IPS DF 4.7 (cell line): Measurements from ENCODE around the gene CCNA1.

Experiments
- DNase-seq: peaks from one replicate; pipeline ENCODE4 v3.0.0-alpha.2; 2013; ENCODE audit warnings: low spot score; ENCODE audit errors: extremely low read depth

Gene CCNA1

GRCh38 chr13:36453516-36453915, 21.2 kb downstream of the CCNA1 start:
- no peak for DNase-seq

DNA sequence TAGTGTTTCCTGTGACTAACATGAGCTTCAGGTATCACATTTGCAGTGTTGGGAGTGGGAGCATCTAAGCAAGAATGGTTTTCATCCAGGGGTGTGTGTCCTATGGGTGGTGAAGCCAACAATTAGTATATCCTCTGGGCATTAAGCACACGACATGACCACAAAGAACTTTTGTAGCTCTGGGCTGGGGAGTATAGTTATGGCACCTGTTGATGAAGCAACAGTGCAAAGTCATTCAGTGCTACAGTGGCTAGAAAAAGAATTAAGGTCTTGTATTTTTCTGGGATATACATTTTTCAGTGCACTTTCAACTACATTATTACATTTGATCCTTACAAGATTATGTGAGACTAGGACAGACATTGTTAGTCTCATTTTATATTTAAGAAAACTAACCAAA, 21.8 kb downstream of the CCNA1 start:
- no peak for DNase-seq

GRCh38 chr13:36454987-36455386, 22.7 kb downstream of the CCNA1 start:
- no peak for DNase-seq

DNA sequence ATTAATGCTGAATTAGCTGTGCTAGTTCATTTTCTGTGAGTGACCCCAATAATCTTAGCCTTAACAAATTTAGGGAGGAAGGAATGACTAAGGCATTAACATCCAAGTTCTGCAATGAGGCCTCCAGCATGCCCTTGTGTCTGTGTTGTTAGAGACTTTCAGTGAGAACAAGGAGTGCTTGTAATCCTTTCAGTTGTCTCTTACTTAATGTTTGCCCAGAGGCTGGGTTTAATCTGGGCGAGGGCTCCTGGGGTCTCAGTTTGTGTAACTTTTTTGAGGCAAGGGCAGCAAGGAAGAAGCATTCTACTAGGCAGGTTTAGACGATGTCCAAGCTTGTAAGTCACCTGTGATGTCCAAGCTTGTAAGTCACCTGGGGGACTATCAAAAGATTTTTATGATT, 24.3 kb downstream of the CCNA1 start:
- no peak for DNase-seq

GRCh38 chr13:36461506-36461905, 29.2 kb downstream of the CCNA1 start:
- DNase-seq: no peak

DNA sequence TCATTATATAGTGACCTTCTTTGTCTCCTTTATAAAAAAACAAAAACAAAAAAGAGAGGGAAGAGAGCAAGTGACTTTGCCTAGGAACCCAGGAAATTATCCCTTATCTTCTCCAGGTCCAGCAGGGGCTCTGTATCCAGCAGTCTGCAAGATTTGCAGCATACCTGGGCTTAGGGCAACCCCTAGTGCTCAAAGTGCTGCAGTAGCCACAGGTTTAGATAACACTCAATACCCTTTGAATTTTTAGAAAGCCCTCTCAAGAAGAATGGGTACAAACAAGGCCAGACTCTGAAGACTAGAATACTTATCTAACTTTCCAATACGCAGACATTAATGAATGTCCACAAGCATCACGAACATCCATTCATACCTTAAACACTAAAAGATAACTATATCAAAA, 43.2 kb downstream of the CCNA1 start:
- DNase-seq: no peak

DNA sequence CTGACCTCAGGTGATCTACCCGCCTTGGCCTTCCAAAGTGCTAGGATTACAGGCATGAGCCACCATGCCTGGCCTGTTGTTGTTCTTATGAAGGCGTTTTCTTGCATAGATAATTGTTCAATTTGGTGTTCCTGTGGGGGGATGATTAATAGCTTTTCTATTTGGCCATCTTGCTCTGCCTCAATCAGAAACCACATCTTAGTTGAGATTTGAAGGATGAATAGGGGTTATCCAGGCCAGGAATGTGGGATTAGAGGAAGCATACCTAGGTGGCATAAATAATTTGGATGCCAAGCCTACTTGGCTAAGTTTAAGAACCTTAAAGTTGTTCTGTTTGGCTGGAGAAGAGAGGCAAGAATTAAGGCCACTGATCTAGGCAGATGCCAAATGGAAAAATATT, 44.4 kb downstream of the CCNA1 start:
- no peak for DNase-seq

GRCh38 chr13:36480726-36481427, 48.6 kb downstream of the CCNA1 start:
- no peak for DNase-seq

- DNase-seq: no peak
These were observed 57.8 kb downstream of the CCNA1 start for GRCh38 chr13:36490055-36490454.
